Fibroblast of gingiva (primary cell): ENCODE measurements around the gene FAM120A.

ENCODE experiments used
- DNase-seq: peaks from one replicate; pipeline ENCODE4 v3.0.0-alpha.2; 2011; ENCODE audit warnings: low read depth

The FAM120A gene

GRCh38 chr9:93579711-93580516, 128.4 kb downstream of the FAM120A start:
- no peak for DNase-seq

GRCh38 chr9:93580654-93581380, 129.3 kb downstream of the FAM120A start:
- DNase-seq: no peak

GRCh38 chr9:93582115-93582514, 130.6 kb downstream of the FAM120A start:
- no peak for DNase-seq

GRCh38 chr9:93582550-93582949, 131.1 kb downstream of the FAM120A start:
- DNase-seq: no peak

- no peak for DNase-seq
Observed at GRCh38 chr9:93585259-93585658, 133.8 kb downstream of the FAM120A start.

GRCh38 chr9:93585695-93586094, 134.2 kb downstream of the FAM120A start:
- no peak for DNase-seq

GRCh38 chr9:93586290-93587057, 135.0 kb downstream of the FAM120A start:
- DNase-seq: no peak

- no peak for DNase-seq
Observed at GRCh38 chr9:93587284-93587650, 135.8 kb downstream of the FAM120A start.

GRCh38 chr9:93587651-93588347, 136.3 kb downstream of the FAM120A start:
- DNase-seq: no peak

- no peak for DNase-seq
Observed at GRCh38 chr9:93588641-93589609, 137.4 kb downstream of the FAM120A start.

- DNase-seq: no peak
Observed at GRCh38 chr9:93589688-93590087, 138.2 kb downstream of the FAM120A start.

GRCh38 chr9:93590609-93591234, 139.2 kb downstream of the FAM120A start:
- DNase-seq: no peak

- DNase-seq: no peak
Observed at GRCh38 chr9:93591301-93592007, 140.0 kb downstream of the FAM120A start.

GRCh38 chr9:93592008-93592642, 140.6 kb downstream of the FAM120A start:
- DNase-seq: peak; percentile 57

- no peak for DNase-seq
Observed at GRCh38 chr9:93592643-93593021, 141.1 kb downstream of the FAM120A start.

- DNase-seq: peak; percentile 20
Observed at GRCh38 chr9:93593144-93593658, 141.7 kb downstream of the FAM120A start.

GRCh38 chr9:93594041-93594756, 142.7 kb downstream of the FAM120A start:
- DNase-seq: no peak

GRCh38 chr9:93595461-93595860, 144.0 kb downstream of the FAM120A start:
- DNase-seq: no peak
